Naive thymus-derived CD8-positive, alpha-beta T cell (primary cell): ENCODE results near the gene UBIAD1. TPM values are rescaled to one million over a fixed set of nuclear protein-coding genes. Genes with fewer than 3 reads are reported as not detected.
"Not testable (repeated sequence)": the region's sequence is repeated elsewhere in the genome, so short reads cannot be mapped to it uniquely, and the experiment has no call there.

Experiments
- ATAC-seq, 2 donors: fragments of 150-1000 bp; cut with Tn5 transposase in 1 of 2; sonication (Bioruptor Pico), chemical (Tn5 transposase) in 1 of 2; 1 replicate in 1 of 2; 2 replicates in 1 of 2; pipeline ENCODE4 v1.10.0; 2021; ENCODE audit warnings: mild to moderate bottlenecking in 2 of 2, moderate library complexity in 2 of 2
- POLR2A ChIA-PET: fragments of 350-600 bp; sonication (Branson Sonifier 250); formaldehyde crosslinking; loops from one replicate; lab custom pipeline; 2021; ENCODE audit warnings: antibody characterized with exemption; lab: Charles Lee
- DNase-seq, 10 donors: peaks; one replicate each; pipeline versions ENCODE4 v3.0.0 to v3.0.0-alpha.2; 2020 to 2022
- H3K27ac Mint-ChIP-seq, 10 donors: one replicate each; pipeline ENCODE4 v1.8.0; 2020 to 2022; ENCODE audit warnings: mild to moderate bottlenecking in 10 of 10, mixed read lengths in 10 of 10, moderate library complexity in 4 of 10, inconsistent platforms in 1 of 10
- H3K27me3 Mint-ChIP-seq, 5 donors: one replicate each; pipeline ENCODE4 v1.8.0; 2021 to 2022; ENCODE audit warnings: mixed read lengths in 5 of 5
- H3K36me3 Mint-ChIP-seq, 3 donors: one replicate each; pipeline ENCODE4 v1.8.0; 2020 to 2022; ENCODE audit warnings: mixed read lengths in 3 of 3, mild to moderate bottlenecking in 2 of 3, inconsistent platforms in 1 of 3
- H3K4me1 Mint-ChIP-seq, 4 donors: one replicate each; pipeline ENCODE4 v1.8.0; 2021 to 2022; ENCODE audit warnings: mixed read lengths in 4 of 4
- H3K4me3 Mint-ChIP-seq, 10 donors: one replicate each; pipeline ENCODE4 v1.8.0; 2020 to 2022; ENCODE audit warnings: mild to moderate bottlenecking in 10 of 10, mixed read lengths in 10 of 10, moderate library complexity in 6 of 10, inconsistent platforms in 1 of 10
- H3K9me3 Mint-ChIP-seq, 9 donors: one replicate each; pipeline ENCODE4 v1.8.0; 2020 to 2022; ENCODE audit warnings: mixed read lengths in 9 of 9, mild to moderate bottlenecking in 3 of 9, inconsistent platforms in 1 of 9, moderate library complexity in 1 of 9
- polyA plus RNA-seq, 3 donors: library from polyadenylated mRNA; unstranded; fragments of 300-500 nt; fragmentation: Illumina TruSeq; gene quantifications; one replicate each; pipeline ENCODE4 v1.2.3, GENCODE V29; 2021
- total RNA-seq, 8 experiments: library from RNA in 2 of 8; stranded (reverse) in 2 of 8; gene quantifications; one replicate each; pipeline ENCODE4 v1.2.3 and lab custom pipeline; 2021 to 2026

Gene UBIAD1
- total and polyA plus RNA-seq, 5 experiments from 2014 or later = 29.2 to 50.3 (median 34.3) TPM

DNA sequence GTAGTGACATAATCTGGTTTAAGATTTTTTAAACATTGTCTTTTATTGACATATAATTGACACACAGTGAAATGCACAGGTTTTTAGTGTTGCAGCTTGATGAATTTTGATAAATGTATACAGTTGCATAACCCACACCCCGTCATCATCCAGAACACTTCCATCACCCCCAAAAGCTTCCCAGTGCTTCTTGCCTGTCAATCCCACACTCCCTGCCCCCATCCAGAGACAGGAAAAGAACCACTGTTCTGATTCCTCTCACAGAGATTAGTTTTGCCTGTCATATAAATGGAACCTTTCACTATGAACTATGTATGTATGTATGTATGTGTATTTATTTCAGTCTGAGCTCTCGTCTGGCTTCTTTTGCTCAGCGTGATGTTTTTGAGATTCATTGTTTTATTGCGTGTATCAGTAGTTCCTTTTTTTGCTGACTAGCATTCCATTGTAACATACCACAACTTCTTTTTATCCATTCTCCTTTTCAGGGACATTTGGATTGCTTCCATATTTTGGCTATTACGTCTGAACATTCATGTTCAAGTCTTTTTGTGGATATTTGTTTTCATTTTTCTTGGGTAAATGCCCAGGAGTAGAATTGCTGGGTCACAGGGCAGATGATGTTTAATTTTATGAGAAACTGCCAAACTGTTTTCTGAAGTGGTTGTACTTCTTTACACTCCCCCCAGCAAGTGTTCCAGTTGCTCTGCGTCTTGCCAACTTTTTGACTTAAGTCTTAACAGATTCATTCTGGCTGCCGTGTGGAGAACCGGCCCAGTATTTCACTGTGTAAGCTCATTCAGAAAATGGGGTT, 8.7 kb downstream of the UBIAD1 start:
- Mint-ChIP-seq H3K9me3 (no peaks in the 10 kb centered on the region), H3K27me3 (no peaks in the 10 kb centered on the region), H3K27ac (peak overlapping the region; percentile 84 to 96 (median 92)), H3K4me1 (peaks cover 57 to 94% (median 85%) of the 10 kb centered on the region in 4 donors), H3K36me3 (peaks cover 0 to 51% (median 26%) of the 10 kb centered on the region in 3 donors), H3K4me3 (peak overlapping the region in 9 of 10 donors; percentile 57 to 77 (median 69))
- POLR2A ChIA-PET = interaction anchor here (0.6 to 4.1 kb wide), 4 partner anchors 9 to 187 kb away, joined by 3 to 25 read pairs (median 14); partner anchors contain the start of genes MTOR and UBIAD1
- ATAC-seq (no peak), DNase-seq (no peak)

DNA sequence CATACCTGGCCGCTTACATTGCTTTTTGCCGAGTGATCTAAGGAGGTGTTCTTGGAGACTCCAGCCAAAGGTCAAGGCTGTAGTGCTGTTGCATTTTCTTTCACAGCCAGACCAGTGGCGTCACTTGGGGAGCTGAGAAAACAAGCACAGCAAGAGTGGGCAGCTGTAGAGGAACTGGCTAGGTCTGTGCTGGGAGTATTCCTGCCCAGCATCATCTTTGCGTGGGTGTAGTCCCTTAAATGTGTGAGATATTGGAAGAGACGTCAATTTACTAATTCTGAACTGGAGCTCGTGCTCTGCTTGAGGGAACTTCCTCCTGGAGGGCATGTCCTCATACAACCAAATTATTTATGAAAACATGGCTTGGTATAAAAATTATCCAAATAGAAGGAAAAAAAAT, 10.2 kb downstream of the UBIAD1 start:
- ATAC-seq (no peak), DNase-seq (peak in 1 of 10 donors; percentile 14)
- Mint-ChIP-seq H3K4me1 (peaks cover 52 to 88% (median 82%) of the 10 kb centered on the region in 4 donors), H3K9me3 (no peaks in the 10 kb centered on the region), H3K4me3 (peak overlapping the region in 9 of 10 donors; percentile 31 to 75 (median 57)), H3K36me3 (peaks cover 0 to 50% (median 23%) of the 10 kb centered on the region in 3 donors), H3K27ac (peak overlapping the region; percentile 84 to 97 (median 92)), H3K27me3 (no peaks in the 10 kb centered on the region)
- POLR2A ChIA-PET = interaction anchor here (0.6 to 4.1 kb wide), 5 partner anchors 9 to 25 kb away, joined by 3 to 24 read pairs (median 6); partner anchors contain the start of genes MTOR and UBIAD1

DNA sequence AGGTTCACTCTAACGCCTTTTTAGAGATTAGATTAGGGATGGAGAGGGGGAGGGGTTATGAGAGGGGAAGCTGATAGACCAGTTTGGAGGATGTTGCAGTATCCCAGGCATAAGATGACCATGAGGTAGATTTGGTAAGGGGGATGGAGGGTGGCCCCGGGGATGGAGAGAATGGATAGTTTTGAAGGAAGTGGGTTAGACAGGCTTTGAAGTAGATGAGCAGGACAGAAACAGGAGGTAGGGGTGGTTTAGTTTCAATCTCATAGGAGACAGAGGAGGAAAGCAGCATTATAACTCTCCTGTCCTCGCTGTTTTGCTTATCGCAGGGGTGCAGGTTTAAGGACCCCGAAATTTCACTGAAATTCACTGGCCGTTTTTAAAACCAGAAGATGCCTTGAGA, 11.8 kb downstream of the UBIAD1 start:
- H3K27me3 Mint-ChIP-seq = no peaks in the 10 kb centered on the region
- peaks cover 49 to 85% (median 77%) of the 10 kb centered on the region in 4 donors for H3K4me1 Mint-ChIP-seq
- peak in 2 of 10 donors; percentile 20 to 27 for DNase-seq
- no peak for ATAC-seq
- no peaks in the 10 kb centered on the region for H3K9me3 Mint-ChIP-seq
- peak overlapping the region; percentile 53 to 82 (median 72) for H3K4me3 Mint-ChIP-seq
- POLR2A ChIA-PET = interaction anchor here (0.8 to 4.1 kb wide), 2 partner anchors 12 to 22 kb away, joined by 5 to 24 read pairs; partner anchors contain the start of genes MTOR and UBIAD1
- H3K36me3 Mint-ChIP-seq = peaks cover 0 to 47% (median 14%) of the 10 kb centered on the region in 3 donors
- peak overlapping the region; percentile 84 to 97 (median 92) for H3K27ac Mint-ChIP-seq

DNA sequence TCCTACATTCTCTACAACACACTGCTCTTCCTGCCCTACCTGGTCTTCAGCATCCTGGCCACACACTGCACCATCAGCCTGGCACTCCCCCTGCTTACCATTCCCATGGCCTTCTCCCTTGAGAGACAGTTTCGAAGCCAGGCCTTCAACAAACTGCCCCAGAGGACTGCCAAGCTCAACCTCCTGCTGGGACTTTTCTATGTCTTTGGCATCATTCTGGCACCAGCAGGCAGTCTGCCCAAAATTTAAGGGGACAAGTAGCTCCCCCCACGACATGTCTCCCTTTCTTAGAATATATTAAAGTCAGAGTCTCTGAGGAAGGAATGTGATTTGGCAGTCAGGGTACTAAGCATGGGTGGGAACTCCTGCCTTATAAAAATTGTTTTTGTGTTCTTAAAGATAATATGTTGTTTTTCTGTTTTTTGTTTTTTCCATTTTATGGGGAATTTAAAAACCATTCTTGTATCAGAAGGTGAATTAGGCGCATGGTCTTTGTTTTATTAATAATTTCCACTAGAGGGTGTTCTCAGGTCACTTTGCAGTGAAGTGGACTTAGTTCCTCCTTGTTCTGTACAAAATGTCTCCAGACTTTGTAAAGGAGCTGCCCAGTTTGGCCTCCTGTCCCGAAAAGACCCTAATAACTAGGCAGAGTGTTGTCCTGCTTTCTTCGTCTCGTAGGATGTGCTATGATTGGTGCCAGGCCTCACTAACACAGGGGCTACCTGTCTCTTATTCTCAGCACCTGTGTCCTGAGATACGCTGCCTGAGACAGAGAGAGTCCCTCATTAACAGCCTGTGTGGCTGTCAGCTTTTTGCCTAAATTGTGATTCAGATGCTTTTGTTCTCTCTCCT, 13.1 kb downstream of the UBIAD1 start:
- POLR2A ChIA-PET = interaction anchor here (1.4 kb wide), 1 partner anchor 24 kb away, joined by 4 read pairs; the partner anchor contains the start of gene MTOR
- H3K27me3 Mint-ChIP-seq = no peaks in the 10 kb centered on the region
- ATAC-seq (no peak), DNase-seq (peak in 1 of 10 donors; percentile 4)
- peaks cover 0 to 54% (median 17%) of the 10 kb centered on the region in 3 donors for H3K36me3 Mint-ChIP-seq
- H3K4me1 Mint-ChIP-seq = peaks cover 44 to 78% (median 71%) of the 10 kb centered on the region in 4 donors
- H3K9me3 Mint-ChIP-seq = no peaks in the 10 kb centered on the region
- H3K27ac Mint-ChIP-seq = peak overlapping the region; percentile 82 to 97 (median 92)
- H3K4me3 Mint-ChIP-seq = peak overlapping the region in 8 of 10 donors; percentile 25 to 76 (median 58)

DNA sequence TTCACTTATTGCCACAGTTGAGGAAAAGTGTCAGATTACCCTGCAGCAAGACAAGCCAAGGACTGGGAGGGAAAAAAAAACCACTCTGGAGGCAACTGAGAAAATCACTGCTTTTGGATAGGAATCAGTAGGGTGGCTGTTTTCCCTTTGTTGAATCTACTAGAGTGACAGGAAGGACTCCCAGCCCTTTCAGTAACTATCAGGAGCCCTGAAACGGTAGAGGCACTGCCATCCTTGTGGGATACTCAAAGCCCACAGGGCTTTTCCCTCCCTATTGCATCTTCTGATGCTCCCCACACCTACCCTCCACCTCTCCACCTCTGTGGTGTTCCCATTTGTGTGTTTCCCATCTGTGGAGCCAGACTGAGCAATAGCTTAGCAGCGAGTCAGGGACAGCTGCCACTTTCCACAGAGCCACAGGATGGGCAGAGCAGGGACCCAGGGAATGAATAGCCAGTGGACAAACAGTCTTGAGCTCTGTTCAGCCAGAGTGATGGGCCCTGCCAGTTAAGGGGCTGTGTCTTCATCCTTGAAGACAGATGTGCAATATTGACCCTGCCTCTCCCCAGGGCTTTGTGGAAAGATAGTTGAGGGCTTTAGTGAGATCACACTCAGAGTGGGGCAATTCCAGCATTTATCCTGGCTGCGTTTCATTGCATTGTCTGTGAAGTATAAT, 13.9 kb downstream of the UBIAD1 start:
- peak in 1 of 10 donors; percentile 23 for DNase-seq
- H3K27me3 Mint-ChIP-seq = no peaks in the 10 kb centered on the region
- H3K9me3 Mint-ChIP-seq = no peaks in the 10 kb centered on the region
- H3K36me3 Mint-ChIP-seq = peaks cover 0 to 59% (median 18%) of the 10 kb centered on the region in 3 donors
- POLR2A ChIA-PET = no interaction called here
- H3K4me1 Mint-ChIP-seq = peaks cover 40 to 77% (median 70%) of the 10 kb centered on the region in 4 donors
- ATAC-seq = no peak
- H3K4me3 Mint-ChIP-seq = peak overlapping the region in 2 of 10 donors; percentile 30 to 75
- H3K27ac Mint-ChIP-seq = peak overlapping the region; percentile 48 to 97 (median 91)

DNA sequence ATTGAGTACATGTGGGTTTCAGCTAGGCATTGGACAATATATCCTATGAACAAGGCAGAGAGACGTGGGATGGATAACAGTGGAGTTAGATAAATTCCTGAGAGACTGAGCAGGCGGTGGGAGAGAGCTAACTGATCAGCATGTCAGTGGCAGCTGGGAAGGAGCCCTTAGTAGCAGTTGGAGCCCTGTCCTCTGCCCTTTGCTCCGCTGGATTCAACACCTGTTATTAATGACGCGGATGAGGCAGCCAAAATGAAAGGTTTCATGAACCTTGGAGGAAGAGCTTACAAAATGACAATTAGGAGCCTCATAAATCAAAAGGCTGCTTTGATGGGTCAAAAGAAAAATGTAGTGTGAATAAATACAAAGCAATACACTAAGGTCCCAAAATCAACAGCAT, 16.1 kb downstream of the UBIAD1 start:
- H3K4me3 Mint-ChIP-seq = no peak overlapping the region
- POLR2A ChIA-PET = no interaction called here
- peak overlapping the region in 6 of 10 donors; percentile 2 to 81 (median 54) for H3K27ac Mint-ChIP-seq
- DNase-seq (peak in 1 of 10 donors; percentile 15), ATAC-seq (no peak)
- peaks cover 33 to 72% (median 62%) of the 10 kb centered on the region in 4 donors for H3K4me1 Mint-ChIP-seq
- H3K9me3 Mint-ChIP-seq = no peaks in the 10 kb centered on the region
- H3K27me3 Mint-ChIP-seq = no peaks in the 10 kb centered on the region
- peaks cover 0 to 68% (median 21%) of the 10 kb centered on the region in 3 donors for H3K36me3 Mint-ChIP-seq

DNA sequence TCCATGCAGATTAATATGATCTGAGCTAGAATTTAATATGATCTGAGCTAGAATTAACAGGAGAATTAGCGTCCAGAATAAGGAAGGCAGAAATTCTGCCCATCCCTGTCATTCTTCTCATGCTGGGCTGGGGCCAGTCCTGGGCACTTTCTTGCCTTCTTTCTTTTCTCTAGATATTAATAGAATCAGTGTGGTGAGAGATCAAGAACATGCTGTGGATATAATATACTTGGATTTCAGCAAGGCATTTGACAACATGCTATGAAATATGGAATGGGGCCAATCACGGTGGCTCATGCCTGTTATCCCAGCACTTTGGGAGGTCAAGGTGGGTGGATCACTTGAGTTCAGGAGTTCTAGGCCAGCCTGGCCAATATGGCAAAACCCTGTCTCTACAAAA, 18.1 kb downstream of the UBIAD1 start:
- H3K36me3 Mint-ChIP-seq = peaks cover 0 to 57% (median 17%) of the 10 kb centered on the region in 3 donors
- peak in 1 of 10 donors; percentile 4 for DNase-seq
- ATAC-seq = no peak
- no peaks in the 10 kb centered on the region for H3K9me3 Mint-ChIP-seq
- no peaks in the 10 kb centered on the region for H3K27me3 Mint-ChIP-seq
- peak overlapping the region in 7 of 10 donors; percentile 15 to 73 (median 43) for H3K27ac Mint-ChIP-seq
- POLR2A ChIA-PET = interaction anchor here (2.0 kb wide), 1 partner anchor 8 kb away, joined by 6 read pairs; no protein-coding TSS in a partner anchor
- H3K4me3 Mint-ChIP-seq = peak overlapping the region in 4 of 10 donors; percentile 4 to 47 (median 24)
- peaks cover 30 to 69% (median 59%) of the 10 kb centered on the region in 4 donors for H3K4me1 Mint-ChIP-seq

DNA sequence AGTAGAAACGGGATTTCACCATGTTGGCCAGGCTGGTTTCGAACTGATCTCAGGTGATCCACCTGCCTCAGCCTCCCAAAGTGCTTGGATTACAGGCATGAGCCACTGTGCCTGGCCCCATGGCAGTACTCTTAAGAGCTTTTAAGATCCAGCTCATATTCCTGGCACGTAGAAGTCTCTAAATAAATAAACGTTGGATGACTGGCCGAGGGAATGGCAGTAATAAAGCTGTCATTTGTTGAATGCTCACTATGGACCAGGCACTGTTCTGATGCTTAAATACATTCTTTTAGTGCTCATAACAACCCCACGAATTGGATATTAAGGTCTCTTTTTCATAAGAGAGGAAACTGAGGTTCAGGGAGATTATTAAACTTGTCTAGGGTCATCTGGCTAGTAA, 20.9 kb downstream of the UBIAD1 start:
- DNase-seq = peak in 1 of 10 donors; percentile 2
- Mint-ChIP-seq H3K36me3 (peaks cover 0 to 35% (median 11%) of the 10 kb centered on the region in 3 donors), H3K4me3 (no peak overlapping the region), H3K4me1 (peaks cover 30 to 56% (median 49%) of the 10 kb centered on the region in 4 donors), H3K9me3 (no peaks in the 10 kb centered on the region), H3K27ac (peak overlapping the region in 4 of 10 donors; percentile 46 to 87 (median 60)), H3K27me3 (no peaks in the 10 kb centered on the region)
- no peak for ATAC-seq
- POLR2A ChIA-PET = no interaction called here

DNA sequence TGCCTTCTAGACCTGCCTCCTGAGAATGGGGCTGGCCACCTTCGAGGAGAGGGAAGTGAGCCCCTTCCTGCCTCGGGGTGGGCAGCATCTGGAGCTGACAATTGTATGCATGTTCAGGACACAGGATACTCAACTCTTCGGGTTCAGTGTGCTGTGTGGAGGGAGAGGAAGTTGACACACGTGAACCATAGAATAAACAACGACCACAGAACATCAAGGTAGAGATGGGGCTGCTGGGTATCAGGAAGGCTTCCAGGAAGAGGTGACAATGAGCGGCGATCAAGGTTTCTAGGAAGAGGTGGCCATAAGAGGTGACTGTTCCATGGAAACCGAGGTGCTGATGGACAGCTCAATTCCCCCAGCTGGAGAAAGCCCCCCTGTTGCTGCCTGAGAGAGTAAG, 22.0 kb downstream of the UBIAD1 start:
- DNase-seq (peak in 1 of 10 donors; percentile 42), ATAC-seq (peak in 1 of 2 donors; percentile 66)
- Mint-ChIP-seq H3K36me3 (peaks cover 0 to 26% (median 9%) of the 10 kb centered on the region in 3 donors), H3K27me3 (no peaks in the 10 kb centered on the region), H3K4me3 (peak overlapping the region in 7 of 10 donors; percentile 16 to 58 (median 44)), H3K9me3 (no peaks in the 10 kb centered on the region), H3K4me1 (peaks cover 34 to 54% (median 45%) of the 10 kb centered on the region in 4 donors), H3K27ac (peak overlapping the region; percentile 42 to 93 (median 88))
- POLR2A ChIA-PET = interaction anchor here (0.5 to 1.5 kb wide), 2 partner anchors 13 to 34 kb away, joined by 3 read pairs; no protein-coding TSS in a partner anchor

DNA sequence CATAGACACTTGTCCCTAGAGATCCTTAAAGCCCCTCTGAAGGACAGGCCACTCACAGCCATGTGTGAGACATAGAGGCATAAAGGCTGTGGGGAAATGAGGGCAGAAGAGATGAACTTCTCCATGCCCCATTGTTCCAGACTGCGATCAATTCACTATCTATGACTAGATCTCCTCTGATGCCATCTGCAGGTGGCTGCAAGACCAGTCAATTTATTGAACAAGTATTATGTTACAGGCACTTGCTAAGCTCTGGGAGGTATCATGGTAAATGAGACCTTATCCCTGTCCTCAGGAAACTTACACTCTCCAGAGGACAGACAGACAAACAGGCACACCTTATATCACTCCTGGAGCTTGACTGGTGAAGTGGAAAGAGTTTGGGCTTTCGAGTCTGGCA, 22.9 kb downstream of the UBIAD1 start:
- peak overlapping the region; percentile 25 to 93 (median 76) for H3K27ac Mint-ChIP-seq
- H3K9me3 Mint-ChIP-seq = no peaks in the 10 kb centered on the region
- peaks cover 28 to 49% (median 40%) of the 10 kb centered on the region in 4 donors for H3K4me1 Mint-ChIP-seq
- peaks cover 0 to 16% (median 8%) of the 10 kb centered on the region in 3 donors for H3K36me3 Mint-ChIP-seq
- H3K27me3 Mint-ChIP-seq = no peaks in the 10 kb centered on the region
- ATAC-seq = peak in 1 of 2 donors; percentile 25
- peak in 5 of 10 donors; percentile 4 to 60 (median 30) for DNase-seq
- no peak overlapping the region for H3K4me3 Mint-ChIP-seq
- POLR2A ChIA-PET = interaction anchor here (0.8 to 1.5 kb wide), 3 partner anchors 22 to 54 kb away, joined by 3 to 5 read pairs (median 3); no protein-coding TSS in a partner anchor

DNA sequence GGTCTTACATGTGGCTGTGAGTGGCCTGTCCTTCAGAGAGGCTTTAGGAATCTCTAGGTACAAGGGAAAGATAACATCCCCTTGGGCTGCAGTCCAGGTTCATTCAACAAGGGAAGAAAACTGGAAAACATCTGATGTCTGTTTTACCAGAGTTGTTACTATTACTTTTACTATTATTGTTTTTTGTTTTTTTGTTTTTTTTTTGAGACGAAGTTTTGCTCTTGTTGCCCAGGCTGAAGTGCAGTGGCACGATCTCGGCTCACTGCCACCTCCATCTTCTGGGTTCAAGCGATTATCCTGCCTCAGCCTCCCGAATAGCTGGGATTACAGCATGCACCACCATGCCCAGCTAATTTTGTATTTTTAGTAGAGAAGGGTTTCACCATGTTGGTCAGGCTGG, 24.8 kb downstream of the UBIAD1 start:
- H3K36me3 Mint-ChIP-seq, H3K4me3 Mint-ChIP-seq, ATAC-seq, H3K9me3 Mint-ChIP-seq, H3K27me3 Mint-ChIP-seq, POLR2A ChIA-PET: not testable (repeated sequence)
- DNase-seq = peak in 1 of 10 donors; percentile 18
- Mint-ChIP-seq H3K4me1 (peaks cover 20 to 34% (median 23%) of the 10 kb centered on the region in 4 donors), H3K27ac (peak overlapping the region in 3 of 10 donors; percentile 60 to 89 (median 69))
